GM23338 (cell line): ENCODE measurements around the gene SIN3B. TPM values are rescaled to one million over a fixed set of nuclear protein-coding genes. Genes with fewer than 3 reads are reported as not detected.

Experiments
- ATAC-seq: fragments of 200-7000 bp; cut with Tn5 transposase; 3 replicates; pipeline ENCODE4 v1.9.1; 2020
- DNase-seq: peaks from one replicate; pipeline ENCODE4 v3.0.0-alpha.2; 2015; ENCODE audit warnings: low spot score
- H2AFZ ChIP-seq: fragments of 200-600 bp; sonication (generic); 2 replicates; pipeline ENCODE4 v1.8.0; 2016; ENCODE audit warnings: antibody characterized with exemption, mild to moderate bottlenecking, moderate library complexity
- H3F3A ChIP-seq: fragments of 200-600 bp; sonication (generic); replicated peaks from 2 replicates; pipeline ENCODE4 v1.8.0; 2017; ENCODE audit warnings: antibody characterized with exemption, mixed run types, low read depth
- H3K27ac ChIP-seq: fragments of 200-600 bp; sonication (generic); 2 replicates; pipeline ENCODE4 v1.6.1; 2016; ENCODE audit warnings: low read depth
- H3K27me3 ChIP-seq: fragments of 200-600 bp; sonication (generic); 2 replicates; pipeline ENCODE4 v1.8.0; 2016; ENCODE audit warnings: mild to moderate bottlenecking, mixed run types, moderate library complexity; ENCODE audit not compliant: insufficient read depth
- H3K36me3 ChIP-seq: fragments of 200-600 bp; sonication (generic); 2 replicates; pipeline ENCODE4 v1.8.0; 2016; ENCODE audit warnings: mild to moderate bottlenecking; ENCODE audit not compliant: insufficient read depth
- H3K4me1 ChIP-seq: fragments of 200-600 bp; sonication (generic); 2 replicates; pipeline ENCODE4 v1.8.0; 2016; ENCODE audit warnings: mild to moderate bottlenecking, moderate library complexity; ENCODE audit not compliant: insufficient read depth
- H3K4me2 ChIP-seq: fragments of 200-600 bp; sonication (generic); 2 replicates; pipeline ENCODE4 v1.7.1; 2017; ENCODE audit warnings: mixed run types
- H3K4me3 ChIP-seq: fragments of 200-600 bp; sonication (generic); 2 replicates; pipeline ENCODE4 v1.6.1; 2016; ENCODE audit warnings: mixed run types
- H3K79me2 ChIP-seq: fragments of 200-600 bp; sonication (generic); replicated peaks from 2 replicates; pipeline ENCODE4 v1.8.0; 2017; ENCODE audit warnings: mild to moderate bottlenecking; ENCODE audit not compliant: insufficient read depth
- H3K9me2 ChIP-seq: fragments of 200-600 bp; sonication (generic); 2 replicates; pipeline ENCODE4 v1.8.0; 2017; ENCODE audit not compliant: insufficient read depth
- H4K20me1 ChIP-seq: fragments of 200-600 bp; sonication (generic); replicated peaks from 2 replicates; pipeline ENCODE4 v1.8.0; 2017; ENCODE audit warnings: mild to moderate bottlenecking; ENCODE audit not compliant: insufficient read depth
- H3K27ac Mint-ChIP-seq: 2 replicates; pipeline ENCODE4 v1.8.0; 2020; ENCODE audit warnings: inconsistent platforms, mild to moderate bottlenecking, moderate library complexity, mixed read lengths
- H3K27me3 Mint-ChIP-seq: 3 replicates; pipeline ENCODE4 v1.8.0; 2022; ENCODE audit warnings: low read depth, mild to moderate bottlenecking, moderate library complexity, mixed read lengths, inconsistent platforms; ENCODE audit not compliant: insufficient read depth, poor library complexity
- H3K36me3 Mint-ChIP-seq: 3 replicates; pipeline ENCODE4 v1.8.0; 2021; ENCODE audit warnings: low read depth, mild to moderate bottlenecking, inconsistent platforms, moderate library complexity, mixed read lengths
- H3K4me1 Mint-ChIP-seq: 3 replicates; pipeline ENCODE4 v1.8.0; 2020; ENCODE audit warnings: mild to moderate bottlenecking, inconsistent platforms, mixed read lengths
- H3K4me3 Mint-ChIP-seq: 3 replicates; pipeline ENCODE4 v1.8.0; 2021; ENCODE audit warnings: moderate library complexity, mild to moderate bottlenecking, inconsistent platforms, mixed read lengths
- H3K9me3 Mint-ChIP-seq: 3 replicates; pipeline ENCODE4 v1.8.0; 2020; ENCODE audit warnings: moderate library complexity, mild to moderate bottlenecking, inconsistent platforms, mixed read lengths
- CREB1 ChIP-seq: fragments of 250-450 bp; sonication (Bioruptor Pico); IDR thresholded peaks from 2 replicates; pipeline ENCODE4 v1.5.0; 2020; ENCODE audit warnings: low read depth, mild to moderate bottlenecking, moderate library complexity
- EZH2 ChIP-seq: fragments of 200-600 bp; sonication (generic); IDR thresholded peaks from one replicate; pipeline ENCODE4 v1.8.0; 2017; ENCODE audit warnings: antibody characterized with exemption, mild to moderate bottlenecking, low read depth; ENCODE audit not compliant: unreplicated experiment
- EZH2phosphoT487 ChIP-seq: fragments of 200-600 bp; sonication (generic); IDR thresholded peaks from one replicate; pipeline ENCODE4 v1.8.1; 2018; ENCODE audit warnings: antibody characterized with exemption; ENCODE audit not compliant: unreplicated experiment
- JUNB ChIP-seq: IDR thresholded peaks from one replicate; pipeline ENCODE4 v1.6.1; 2016; ENCODE audit warnings: antibody characterized with exemption; ENCODE audit not compliant: unreplicated experiment
- POLR2AphosphoS5 ChIP-seq: IDR thresholded peaks from 2 replicates; pipeline ENCODE4 v1.6.1; 2016; ENCODE audit warnings: antibody characterized with exemption, low read depth
- STAT1 ChIP-seq: IDR thresholded peaks from one replicate; pipeline ENCODE4 v1.6.1; 2016; ENCODE audit warnings: antibody characterized with exemption; ENCODE audit not compliant: unreplicated experiment
- ZNF331 ChIP-seq: fragments of 250-450 bp; sonication (Bioruptor Pico); IDR thresholded peaks from 2 replicates; pipeline ENCODE4 v1.5.0; 2020; ENCODE audit warnings: low read depth, mild to moderate bottlenecking, moderate library complexity
- polyA plus RNA-seq: library from polyadenylated mRNA; unstranded; fragments of >200 nt; fragmentation: Nextera tagmentation; extraction: Ambion mirVana; gene quantifications from 2 replicates; pipeline ENCODE4 v1.2.1, GENCODE V29; 2016
- total RNA-seq: library from RNA; depleted of rRNA; stranded (reverse); fragments of >200 nt; shearing (Covaris generic); gene quantifications from 2 replicates; pipeline ENCODE4 v1.2.3, GENCODE V29; 2014
- TF ChIP-seq, protein P1 (sequence below), 2 experiments: fragments of 200-600 bp in 1 of 2; sonication (generic) in 1 of 2; conservative IDR thresholded peaks; 2 replicates each; pipeline versions ENCODE4 v1.5.1 to v1.6.1; 2016 to 2017; ENCODE audit warnings: antibody characterized with exemption in 2 of 2, low read depth in 2 of 2, mild to moderate bottlenecking in 2 of 2, moderate library complexity in 1 of 2
- TF ChIP-seq, protein P2 (sequence below): IDR thresholded peaks from one replicate; pipeline ENCODE4 v1.6.1; 2018; ENCODE audit warnings: antibody characterized with exemption; ENCODE audit not compliant: unreplicated experiment
- TF ChIP-seq, protein P3 (sequence below): IDR thresholded peaks from 2 replicates; pipeline ENCODE4 v1.6.1; 2016; ENCODE audit warnings: antibody characterized with exemption
- TF ChIP-seq, protein P4 (sequence below): fragments of 250-450 bp; sonication (Bioruptor Pico); IDR thresholded peaks from 2 replicates; pipeline ENCODE4 v1.5.0; 2020; ENCODE audit warnings: mild to moderate bottlenecking, moderate library complexity

The SIN3B gene
- total and polyA plus RNA-seq, 2 experiments from 2014 or later: 37.6 to 68.6 TPM

DNA sequence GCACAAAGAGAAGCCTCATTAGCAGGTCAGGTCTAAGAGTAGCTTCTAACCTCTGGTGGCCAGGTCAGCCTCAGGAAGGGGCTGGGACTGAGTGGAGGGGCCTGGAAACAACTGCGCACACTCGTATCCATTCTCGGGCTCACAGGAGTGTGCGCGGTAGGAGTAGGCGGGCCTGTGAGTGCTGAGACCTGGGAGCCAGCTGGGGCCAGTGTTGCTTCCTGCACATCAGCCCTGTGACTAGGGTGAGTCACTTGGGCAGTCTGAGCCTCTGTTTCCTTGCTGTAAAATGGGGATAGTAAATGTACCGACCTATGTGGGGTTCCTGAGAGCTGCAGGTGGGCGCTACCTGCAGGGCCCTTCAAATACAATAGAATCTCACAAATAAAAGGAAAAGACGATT is 26.9 kb downstream of the SIN3B start:
- H3K27me3 Mint-ChIP-seq: peaks cover 11% of the 10 kb centered on the region
- H3K27ac ChIP-seq: no peak overlapping the region
- peaks cover 10% of the 10 kb centered on the region; the same call in 1 of the 2 replicates for H3K36me3 ChIP-seq
- H2AFZ ChIP-seq: no peak overlapping the region
- no peak overlapping the region for H3K27ac Mint-ChIP-seq
- no peak overlapping the region for H3K4me3 Mint-ChIP-seq
- no peak for ATAC-seq
- H3K4me2 ChIP-seq: no peak overlapping the region
- H3K4me1 ChIP-seq: no peaks in the 10 kb centered on the region
- H3K9me2 ChIP-seq: no peaks in the 10 kb centered on the region
- TF ChIP-seq EZH2 (no peak), ZNF331 (CRISPR knock-in tag) (no peak), EZH2phosphoT487 (no peak), JUNB (no peak), CREB1 (CRISPR knock-in tag) (no peak), POLR2AphosphoS5 (no peak), STAT1 (no peak)
- TF ChIP-seq, protein P1, sequence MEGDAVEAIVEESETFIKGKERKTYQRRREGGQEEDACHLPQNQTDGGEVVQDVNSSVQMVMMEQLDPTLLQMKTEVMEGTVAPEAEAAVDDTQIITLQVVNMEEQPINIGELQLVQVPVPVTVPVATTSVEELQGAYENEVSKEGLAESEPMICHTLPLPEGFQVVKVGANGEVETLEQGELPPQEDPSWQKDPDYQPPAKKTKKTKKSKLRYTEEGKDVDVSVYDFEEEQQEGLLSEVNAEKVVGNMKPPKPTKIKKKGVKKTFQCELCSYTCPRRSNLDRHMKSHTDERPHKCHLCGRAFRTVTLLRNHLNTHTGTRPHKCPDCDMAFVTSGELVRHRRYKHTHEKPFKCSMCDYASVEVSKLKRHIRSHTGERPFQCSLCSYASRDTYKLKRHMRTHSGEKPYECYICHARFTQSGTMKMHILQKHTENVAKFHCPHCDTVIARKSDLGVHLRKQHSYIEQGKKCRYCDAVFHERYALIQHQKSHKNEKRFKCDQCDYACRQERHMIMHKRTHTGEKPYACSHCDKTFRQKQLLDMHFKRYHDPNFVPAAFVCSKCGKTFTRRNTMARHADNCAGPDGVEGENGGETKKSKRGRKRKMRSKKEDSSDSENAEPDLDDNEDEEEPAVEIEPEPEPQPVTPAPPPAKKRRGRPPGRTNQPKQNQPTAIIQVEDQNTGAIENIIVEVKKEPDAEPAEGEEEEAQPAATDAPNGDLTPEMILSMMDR (conservative IDR thresholded peaks at IDR 0.05; ENCODE audit: low read depth in 2 of 2): no peak
- TF ChIP-seq, protein P2, sequence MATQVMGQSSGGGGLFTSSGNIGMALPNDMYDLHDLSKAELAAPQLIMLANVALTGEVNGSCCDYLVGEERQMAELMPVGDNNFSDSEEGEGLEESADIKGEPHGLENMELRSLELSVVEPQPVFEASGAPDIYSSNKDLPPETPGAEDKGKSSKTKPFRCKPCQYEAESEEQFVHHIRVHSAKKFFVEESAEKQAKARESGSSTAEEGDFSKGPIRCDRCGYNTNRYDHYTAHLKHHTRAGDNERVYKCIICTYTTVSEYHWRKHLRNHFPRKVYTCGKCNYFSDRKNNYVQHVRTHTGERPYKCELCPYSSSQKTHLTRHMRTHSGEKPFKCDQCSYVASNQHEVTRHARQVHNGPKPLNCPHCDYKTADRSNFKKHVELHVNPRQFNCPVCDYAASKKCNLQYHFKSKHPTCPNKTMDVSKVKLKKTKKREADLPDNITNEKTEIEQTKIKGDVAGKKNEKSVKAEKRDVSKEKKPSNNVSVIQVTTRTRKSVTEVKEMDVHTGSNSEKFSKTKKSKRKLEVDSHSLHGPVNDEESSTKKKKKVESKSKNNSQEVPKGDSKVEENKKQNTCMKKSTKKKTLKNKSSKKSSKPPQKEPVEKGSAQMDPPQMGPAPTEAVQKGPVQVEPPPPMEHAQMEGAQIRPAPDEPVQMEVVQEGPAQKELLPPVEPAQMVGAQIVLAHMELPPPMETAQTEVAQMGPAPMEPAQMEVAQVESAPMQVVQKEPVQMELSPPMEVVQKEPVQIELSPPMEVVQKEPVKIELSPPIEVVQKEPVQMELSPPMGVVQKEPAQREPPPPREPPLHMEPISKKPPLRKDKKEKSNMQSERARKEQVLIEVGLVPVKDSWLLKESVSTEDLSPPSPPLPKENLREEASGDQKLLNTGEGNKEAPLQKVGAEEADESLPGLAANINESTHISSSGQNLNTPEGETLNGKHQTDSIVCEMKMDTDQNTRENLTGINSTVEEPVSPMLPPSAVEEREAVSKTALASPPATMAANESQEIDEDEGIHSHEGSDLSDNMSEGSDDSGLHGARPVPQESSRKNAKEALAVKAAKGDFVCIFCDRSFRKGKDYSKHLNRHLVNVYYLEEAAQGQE: no peak
- TF ChIP-seq, protein P3, sequence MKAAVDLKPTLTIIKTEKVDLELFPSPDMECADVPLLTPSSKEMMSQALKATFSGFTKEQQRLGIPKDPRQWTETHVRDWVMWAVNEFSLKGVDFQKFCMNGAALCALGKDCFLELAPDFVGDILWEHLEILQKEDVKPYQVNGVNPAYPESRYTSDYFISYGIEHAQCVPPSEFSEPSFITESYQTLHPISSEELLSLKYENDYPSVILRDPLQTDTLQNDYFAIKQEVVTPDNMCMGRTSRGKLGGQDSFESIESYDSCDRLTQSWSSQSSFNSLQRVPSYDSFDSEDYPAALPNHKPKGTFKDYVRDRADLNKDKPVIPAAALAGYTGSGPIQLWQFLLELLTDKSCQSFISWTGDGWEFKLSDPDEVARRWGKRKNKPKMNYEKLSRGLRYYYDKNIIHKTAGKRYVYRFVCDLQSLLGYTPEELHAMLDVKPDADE: no peak
- TF ChIP-seq, protein P4, sequence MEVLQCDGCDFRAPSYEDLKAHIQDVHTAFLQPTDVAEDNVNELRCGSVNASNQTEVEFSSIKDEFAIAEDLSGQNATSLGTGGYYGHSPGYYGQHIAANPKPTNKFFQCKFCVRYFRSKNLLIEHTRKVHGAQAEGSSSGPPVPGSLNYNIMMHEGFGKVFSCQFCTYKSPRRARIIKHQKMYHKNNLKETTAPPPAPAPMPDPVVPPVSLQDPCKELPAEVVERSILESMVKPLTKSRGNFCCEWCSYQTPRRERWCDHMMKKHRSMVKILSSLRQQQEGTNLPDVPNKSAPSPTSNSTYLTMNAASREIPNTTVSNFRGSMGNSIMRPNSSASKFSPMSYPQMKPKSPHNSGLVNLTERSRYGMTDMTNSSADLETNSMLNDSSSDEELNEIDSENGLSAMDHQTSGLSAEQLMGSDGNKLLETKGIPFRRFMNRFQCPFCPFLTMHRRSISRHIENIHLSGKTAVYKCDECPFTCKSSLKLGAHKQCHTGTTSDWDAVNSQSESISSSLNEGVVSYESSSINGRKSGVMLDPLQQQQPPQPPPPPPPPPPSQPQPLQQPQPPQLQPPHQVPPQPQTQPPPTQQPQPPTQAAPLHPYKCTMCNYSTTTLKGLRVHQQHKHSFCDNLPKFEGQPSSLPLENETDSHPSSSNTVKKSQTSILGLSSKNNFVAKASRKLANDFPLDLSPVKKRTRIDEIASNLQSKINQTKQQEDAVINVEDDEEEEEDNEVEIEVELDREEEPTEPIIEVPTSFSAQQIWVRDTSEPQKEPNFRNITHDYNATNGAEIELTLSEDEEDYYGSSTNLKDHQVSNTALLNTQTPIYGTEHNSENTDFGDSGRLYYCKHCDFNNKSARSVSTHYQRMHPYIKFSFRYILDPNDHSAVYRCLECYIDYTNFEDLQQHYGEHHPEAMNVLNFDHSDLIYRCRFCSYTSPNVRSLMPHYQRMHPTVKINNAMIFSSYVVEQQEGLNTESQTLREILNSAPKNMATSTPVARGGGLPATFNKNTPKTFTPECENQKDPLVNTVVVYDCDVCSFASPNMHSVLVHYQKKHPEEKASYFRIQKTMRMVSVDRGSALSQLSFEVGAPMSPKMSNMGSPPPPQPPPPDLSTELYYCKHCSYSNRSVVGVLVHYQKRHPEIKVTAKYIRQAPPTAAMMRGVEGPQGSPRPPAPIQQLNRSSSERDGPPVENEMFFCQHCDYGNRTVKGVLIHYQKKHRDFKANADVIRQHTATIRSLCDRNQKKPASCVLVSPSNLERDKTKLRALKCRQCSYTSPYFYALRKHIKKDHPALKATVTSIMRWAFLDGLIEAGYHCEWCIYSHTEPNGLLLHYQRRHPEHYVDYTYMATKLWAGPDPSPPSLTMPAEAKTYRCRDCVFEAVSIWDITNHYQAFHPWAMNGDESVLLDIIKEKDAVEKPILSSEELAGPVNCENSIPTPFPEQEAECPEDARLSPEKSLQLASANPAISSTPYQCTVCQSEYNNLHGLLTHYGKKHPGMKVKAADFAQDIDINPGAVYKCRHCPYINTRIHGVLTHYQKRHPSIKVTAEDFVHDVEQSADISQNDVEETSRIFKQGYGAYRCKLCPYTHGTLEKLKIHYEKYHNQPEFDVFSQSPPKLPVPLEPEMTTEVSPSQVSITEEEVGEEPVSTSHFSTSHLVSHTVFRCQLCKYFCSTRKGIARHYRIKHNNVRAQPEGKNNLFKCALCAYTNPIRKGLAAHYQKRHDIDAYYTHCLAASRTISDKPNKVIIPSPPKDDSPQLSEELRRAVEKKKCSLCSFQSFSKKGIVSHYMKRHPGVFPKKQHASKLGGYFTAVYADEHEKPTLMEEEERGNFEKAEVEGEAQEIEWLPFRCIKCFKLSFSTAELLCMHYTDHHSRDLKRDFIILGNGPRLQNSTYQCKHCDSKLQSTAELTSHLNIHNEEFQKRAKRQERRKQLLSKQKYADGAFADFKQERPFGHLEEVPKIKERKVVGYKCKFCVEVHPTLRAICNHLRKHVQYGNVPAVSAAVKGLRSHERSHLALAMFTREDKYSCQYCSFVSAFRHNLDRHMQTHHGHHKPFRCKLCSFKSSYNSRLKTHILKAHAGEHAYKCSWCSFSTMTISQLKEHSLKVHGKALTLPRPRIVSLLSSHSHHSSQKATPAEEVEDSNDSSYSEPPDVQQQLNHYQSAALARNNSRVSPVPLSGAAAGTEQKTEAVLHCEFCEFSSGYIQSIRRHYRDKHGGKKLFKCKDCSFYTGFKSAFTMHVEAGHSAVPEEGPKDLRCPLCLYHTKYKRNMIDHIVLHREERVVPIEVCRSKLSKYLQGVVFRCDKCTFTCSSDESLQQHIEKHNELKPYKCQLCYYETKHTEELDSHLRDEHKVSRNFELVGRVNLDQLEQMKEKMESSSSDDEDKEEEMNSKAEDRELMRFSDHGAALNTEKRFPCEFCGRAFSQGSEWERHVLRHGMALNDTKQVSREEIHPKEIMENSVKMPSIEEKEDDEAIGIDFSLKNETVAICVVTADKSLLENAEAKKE (CRISPR knock-in tag): no peak
- H3K79me2 ChIP-seq: no peaks in the 10 kb centered on the region
- no peak for DNase-seq
- no peaks in the 10 kb centered on the region for H3F3A ChIP-seq
- H3K27me3 ChIP-seq: no peaks in the 10 kb centered on the region
- peaks cover 4% of the 10 kb centered on the region for H4K20me1 ChIP-seq
- H3K36me3 Mint-ChIP-seq: peaks cover 56% of the 10 kb centered on the region
- H3K4me3 ChIP-seq: no peak overlapping the region
- H3K9me3 Mint-ChIP-seq: no peaks in the 10 kb centered on the region
- H3K4me1 Mint-ChIP-seq: no peaks in the 10 kb centered on the region
